Smooth muscle cell of the umbilical artery (primary cell): ENCODE measurements around the gene COIL. TPM values are rescaled to one million over a fixed set of nuclear protein-coding genes. Genes with fewer than 3 reads are reported as not detected.

Source experiments
- total RNA-seq: library from RNA; depleted of rRNA; stranded (reverse); fragments of >200 nt; gene quantifications from 2 replicates; pipeline ENCODE4 v1.2.3, GENCODE V29; 2014

Gene COIL
- 14.5 and 14.6 TPM in 2 replicates for total RNA-seq

GRCh38 chr17:56960596-56961538 lies at the start of gene COIL:
COIL (minus strand) TSS chr17:56961050; CDS start chr17:56961019, 31 bp downstream.

GRCh38 chr17:56977673-56978395 lies 17.0 kb upstream of the COIL start, which contains the start of gene SCPEP1:
SCPEP1 (plus strand) TSS chr17:56978131; CDS start chr17:56978160, 29 bp downstream.

GRCh38 chr17:56913867-56914580 lies 46.8 kb downstream of the COIL start, which contains the start of gene TRIM25:
TRIM25 (minus strand) TSS chr17:56914049; CDS start chr17:56913988, 61 bp downstream.

Other genes with a start within 250 kb of the COIL start
- gene C17orf67, start 127.1 kb downstream of the COIL start, total RNA-seq = 0.59 and 0.78 TPM in 2 replicates
- gene DGKE, start 126.9 kb downstream of the COIL start, total RNA-seq = 5.9 and 7.7 TPM in 2 replicates
- 14.8 and 23.8 TPM in 2 replicates for gene TRIM25, start 47.0 kb downstream of the COIL start, total RNA-seq
- gene SCPEP1, start 17.1 kb upstream of the COIL start, total RNA-seq = 76.2 and 117 TPM in 2 replicates
- 11.9 and 14.7 TPM in 2 replicates for gene AKAP1, start 124.2 kb upstream of the COIL start, total RNA-seq